Upper lobe of left lung (tissue), 6 donors: ENCODE results near the gene OR2A12. TPM values are rescaled to one million over a fixed set of nuclear protein-coding genes. Genes with fewer than 3 reads are reported as not detected.

Source experiments
- small RNA-seq, 4 donors: library from RNA; depleted of rRNA; stranded (forward); fragments of <200 nt; gene quantifications; one replicate each; pipeline ENCODE3, GENCODE V24; 2016
- total RNA-seq, 6 donors: library from RNA; depleted of rRNA in 4 of 6; stranded (reverse); fragments of >200 nt in 4 of 6; gene quantifications; one replicate each; pipeline versions ENCODE4 v1.1.0 to v1.2.1, GENCODE V29; 2016 to 2021
- donor health status: DM: no; HTN: no; CAD: no; lungs with moderate emphysema.
- donor health status: DM: no; HTN: yes; CAD: no; lungs with severe emphysema.

The OR2A12 gene
- total RNA-seq, 6 donors from 2014 or later = not detected

Small RNA genes lying within 50 kb of the gene (small RNA-seq; reads per million reads assigned to genes)
- 0 reads per million in 4 donors for gene OR2A41P

Other genes starting within 250 kb of the OR2A12 start
- gene TCAF1, start 184.1 kb upstream of the OR2A12 start, total RNA-seq = 10 to 100 TPM; 17.8 to 40.1 (median 26.5) TPM
- gene OR2F2, start 151.0 kb upstream of the OR2A12 start, total RNA-seq = not detected
- gene OR2F1, start 131.4 kb upstream of the OR2A12 start, total RNA-seq = not detected
- not detected for gene OR6B1, start 86.0 kb upstream of the OR2A12 start, total RNA-seq
- gene OR2A5, start 37.3 kb upstream of the OR2A12 start, total RNA-seq = not detected
- not detected for gene OR2A25, start 16.5 kb upstream of the OR2A12 start, total RNA-seq
- gene OR2A2, start 23.3 kb downstream of the OR2A12 start, total RNA-seq = not detected
- not detected for gene OR2A14, start 36.9 kb downstream of the OR2A12 start, total RNA-seq
- gene CTAGE4, start 97.2 kb downstream of the OR2A12 start, total RNA-seq = 10 to 100 TPM in 2 of 6 donors, 1 to 10 TPM in 4; 3.0 to 19.2 (median 7.3) TPM
- gene ARHGEF35, start 109.6 kb downstream of the OR2A12 start, total RNA-seq = 10 to 100 TPM in 2 of 6 donors, 1 to 10 TPM in 4; 3.9 to 21.3 (median 8.3) TPM
- gene OR2A42, start 153.3 kb downstream of the OR2A12 start, total RNA-seq = under 1 TPM in 3 of 6 donors, not detected in 3; 0.09 to 0.46 (median 0.10) TPM
- 10 to 100 TPM in 1 of 6 donors, 1 to 10 TPM in 5; 4.5 to 12.0 (median 8.2) TPM for gene OR2A7, start 178.5 kb downstream of the OR2A12 start, total RNA-seq
- gene CTAGE8, start 183.0 kb downstream of the OR2A12 start, total RNA-seq = 1 to 10 TPM in 5 of 6 donors, not detected in 1; 1.5 to 7.3 (median 2.5) TPM
- under 1 TPM in 3 of 6 donors, not detected in 3; 0.10 to 0.46 (median 0.14) TPM for gene OR2A1, start 226.1 kb downstream of the OR2A12 start, total RNA-seq